Bronchial epithelial cell (primary cell): ENCODE data around the gene CIT. TPM values are rescaled to one million over a fixed set of nuclear protein-coding genes. Genes with fewer than 3 reads are reported as not detected.
A peak's percentile ranks its signal among the peaks of the same experiment; 100 is the strongest.

Source experiments
- DNase-seq: peaks from one replicate; pipeline ENCODE4 v3.0.0-alpha.2; 2010; ENCODE audit warnings: low read depth
- FAIRE-seq: peaks from 2 replicates; lab custom pipeline; 2011; peaks lifted over from hg19 to GRCh38; lab: Jason Lieb, UNC
- H3K27me3 ChIP-seq: 2 replicates; pipeline ENCODE4 v1.5.1; 2011; ENCODE audit warnings: low read length; ENCODE audit not compliant: control insufficient read depth, insufficient read depth
- H3K36me3 ChIP-seq: 2 replicates; pipeline ENCODE4 v1.5.1; 2011; ENCODE audit warnings: low read length; ENCODE audit not compliant: control insufficient read depth, insufficient read depth
- H3K4me3 ChIP-seq: 2 replicates; pipeline ENCODE4 v1.5.1; 2011; ENCODE audit warnings: mild to moderate bottlenecking, low read depth, low read length, control low read depth
- total RNA-seq: library from RNA; depleted of rRNA; stranded (reverse); fragments of >200 nt; gene quantifications from 2 replicates; pipeline ENCODE4 v1.2.1, GENCODE V29; 2014
- TF ChIP-seq, protein P1 (sequence below): IDR thresholded peaks from 2 replicates; pipeline ENCODE4 v1.5.1; 2011; ENCODE audit warnings: mild to moderate bottlenecking, moderate library complexity, low read length, control low read depth, inconsistent platforms; ENCODE audit not compliant: insufficient read depth, severe bottlenecking

The CIT gene, protein sequence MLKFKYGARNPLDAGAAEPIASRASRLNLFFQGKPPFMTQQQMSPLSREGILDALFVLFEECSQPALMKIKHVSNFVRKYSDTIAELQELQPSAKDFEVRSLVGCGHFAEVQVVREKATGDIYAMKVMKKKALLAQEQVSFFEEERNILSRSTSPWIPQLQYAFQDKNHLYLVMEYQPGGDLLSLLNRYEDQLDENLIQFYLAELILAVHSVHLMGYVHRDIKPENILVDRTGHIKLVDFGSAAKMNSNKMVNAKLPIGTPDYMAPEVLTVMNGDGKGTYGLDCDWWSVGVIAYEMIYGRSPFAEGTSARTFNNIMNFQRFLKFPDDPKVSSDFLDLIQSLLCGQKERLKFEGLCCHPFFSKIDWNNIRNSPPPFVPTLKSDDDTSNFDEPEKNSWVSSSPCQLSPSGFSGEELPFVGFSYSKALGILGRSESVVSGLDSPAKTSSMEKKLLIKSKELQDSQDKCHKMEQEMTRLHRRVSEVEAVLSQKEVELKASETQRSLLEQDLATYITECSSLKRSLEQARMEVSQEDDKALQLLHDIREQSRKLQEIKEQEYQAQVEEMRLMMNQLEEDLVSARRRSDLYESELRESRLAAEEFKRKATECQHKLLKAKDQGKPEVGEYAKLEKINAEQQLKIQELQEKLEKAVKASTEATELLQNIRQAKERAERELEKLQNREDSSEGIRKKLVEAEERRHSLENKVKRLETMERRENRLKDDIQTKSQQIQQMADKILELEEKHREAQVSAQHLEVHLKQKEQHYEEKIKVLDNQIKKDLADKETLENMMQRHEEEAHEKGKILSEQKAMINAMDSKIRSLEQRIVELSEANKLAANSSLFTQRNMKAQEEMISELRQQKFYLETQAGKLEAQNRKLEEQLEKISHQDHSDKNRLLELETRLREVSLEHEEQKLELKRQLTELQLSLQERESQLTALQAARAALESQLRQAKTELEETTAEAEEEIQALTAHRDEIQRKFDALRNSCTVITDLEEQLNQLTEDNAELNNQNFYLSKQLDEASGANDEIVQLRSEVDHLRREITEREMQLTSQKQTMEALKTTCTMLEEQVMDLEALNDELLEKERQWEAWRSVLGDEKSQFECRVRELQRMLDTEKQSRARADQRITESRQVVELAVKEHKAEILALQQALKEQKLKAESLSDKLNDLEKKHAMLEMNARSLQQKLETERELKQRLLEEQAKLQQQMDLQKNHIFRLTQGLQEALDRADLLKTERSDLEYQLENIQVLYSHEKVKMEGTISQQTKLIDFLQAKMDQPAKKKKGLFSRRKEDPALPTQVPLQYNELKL (N-terminal part only)
- 0.79 and 0.90 TPM in 2 replicates for total RNA-seq

DNA sequence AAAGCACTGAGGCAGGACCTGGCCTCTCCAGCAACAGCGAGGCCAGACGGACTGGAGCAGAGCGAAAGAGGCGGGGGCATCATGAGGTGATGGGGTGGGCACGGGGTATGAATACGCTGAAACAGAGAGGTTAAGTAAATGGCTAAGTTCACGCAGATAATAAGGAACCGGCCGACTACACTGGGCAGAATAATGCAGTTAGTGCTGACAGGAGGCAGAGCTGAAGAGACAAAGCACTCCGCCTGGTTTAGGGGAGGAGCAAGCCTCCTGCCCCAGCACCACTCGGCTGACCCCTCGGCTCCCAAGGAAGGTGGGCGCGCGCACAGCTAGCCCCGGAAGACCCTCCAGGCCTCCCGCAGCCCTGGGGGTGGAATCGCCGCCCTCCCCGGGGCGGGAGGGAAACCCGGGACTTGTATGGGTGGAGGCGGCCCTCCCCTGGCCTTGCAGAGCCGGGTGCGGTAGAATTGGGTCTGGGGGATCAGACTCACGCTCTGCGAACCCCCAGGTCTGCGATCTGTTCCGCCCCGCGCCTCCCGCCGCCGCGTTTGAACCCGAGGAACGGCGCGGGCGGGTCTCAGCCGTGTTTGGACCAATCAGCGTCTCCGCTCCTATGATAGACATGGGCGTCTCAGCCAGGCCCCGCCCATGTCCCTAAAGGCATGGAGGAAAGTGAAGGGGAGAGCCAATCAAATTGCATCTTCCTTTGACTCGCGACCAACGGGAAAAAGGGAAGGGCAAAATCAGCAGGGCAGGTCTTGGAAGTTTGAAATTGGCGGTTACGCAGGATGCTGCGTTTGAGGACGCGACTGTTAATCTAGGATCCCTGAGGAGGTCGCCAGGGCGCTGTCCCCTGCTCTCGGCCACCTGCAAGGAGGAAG, at the start of gene CIT:
Gene CIT, minus strand, starts transcription at position 560 of the 878 bp plus-strand sequence. CDS start 1,152 bp downstream, outside the sequence.
- TF ChIP-seq, protein P1, sequence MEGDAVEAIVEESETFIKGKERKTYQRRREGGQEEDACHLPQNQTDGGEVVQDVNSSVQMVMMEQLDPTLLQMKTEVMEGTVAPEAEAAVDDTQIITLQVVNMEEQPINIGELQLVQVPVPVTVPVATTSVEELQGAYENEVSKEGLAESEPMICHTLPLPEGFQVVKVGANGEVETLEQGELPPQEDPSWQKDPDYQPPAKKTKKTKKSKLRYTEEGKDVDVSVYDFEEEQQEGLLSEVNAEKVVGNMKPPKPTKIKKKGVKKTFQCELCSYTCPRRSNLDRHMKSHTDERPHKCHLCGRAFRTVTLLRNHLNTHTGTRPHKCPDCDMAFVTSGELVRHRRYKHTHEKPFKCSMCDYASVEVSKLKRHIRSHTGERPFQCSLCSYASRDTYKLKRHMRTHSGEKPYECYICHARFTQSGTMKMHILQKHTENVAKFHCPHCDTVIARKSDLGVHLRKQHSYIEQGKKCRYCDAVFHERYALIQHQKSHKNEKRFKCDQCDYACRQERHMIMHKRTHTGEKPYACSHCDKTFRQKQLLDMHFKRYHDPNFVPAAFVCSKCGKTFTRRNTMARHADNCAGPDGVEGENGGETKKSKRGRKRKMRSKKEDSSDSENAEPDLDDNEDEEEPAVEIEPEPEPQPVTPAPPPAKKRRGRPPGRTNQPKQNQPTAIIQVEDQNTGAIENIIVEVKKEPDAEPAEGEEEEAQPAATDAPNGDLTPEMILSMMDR: no peak
- FAIRE-seq: no peak
- peak within 1 kb of the TSS; percentile 74 for H3K4me3 ChIP-seq
- peak; percentile 92 for DNase-seq
- no peaks in the 10 kb centered on the region for H3K27me3 ChIP-seq
- H3K36me3 ChIP-seq: no peaks in the 10 kb centered on the region

DNA sequence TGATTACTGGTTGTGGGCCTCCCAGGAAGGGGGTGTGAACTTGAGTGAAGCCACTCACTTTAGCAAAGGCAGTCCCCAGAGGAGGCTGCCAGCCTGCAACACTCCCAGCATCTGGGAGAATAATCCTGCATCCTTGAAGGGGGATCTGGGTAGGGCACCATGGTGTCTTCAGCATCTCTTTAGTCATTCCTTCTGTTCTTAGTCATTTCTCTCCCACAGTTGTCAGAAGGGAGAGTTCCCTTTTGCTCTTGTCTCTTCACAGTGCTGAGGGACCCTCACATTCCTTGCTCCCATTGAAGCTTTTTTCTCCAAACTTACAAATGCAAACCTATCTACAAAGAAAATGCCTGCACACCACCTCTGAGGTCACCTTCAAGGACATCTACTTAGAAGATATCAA, 48.1 kb upstream of the CIT start:
- no peak overlapping the region for H3K4me3 ChIP-seq
- TF ChIP-seq, protein P1: no peak
- no peak for DNase-seq

DNA sequence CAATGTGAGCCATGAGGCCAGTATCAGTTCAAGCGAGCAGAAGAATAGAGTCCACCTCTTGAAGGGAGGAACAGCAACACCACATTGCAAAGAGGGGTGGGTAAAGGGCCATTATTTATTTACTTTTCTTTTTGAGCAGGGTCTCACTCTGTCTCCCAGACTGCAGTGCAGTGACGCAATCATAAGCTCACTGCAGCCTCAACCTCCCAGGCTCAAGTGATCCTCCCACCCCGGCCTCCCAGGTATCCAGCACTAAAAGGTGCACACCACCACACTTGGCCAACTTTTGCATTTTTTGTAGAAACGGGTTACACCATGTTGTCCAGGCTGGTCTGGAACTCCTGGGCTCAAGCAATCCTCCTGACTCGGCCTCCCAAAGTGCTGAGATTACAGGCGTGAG, 42.9 kb upstream of the CIT start:
- FAIRE-seq (no peak), DNase-seq (no peak)
- no peak overlapping the region for H3K4me3 ChIP-seq
- no peaks in the 10 kb centered on the region for H3K36me3 ChIP-seq
- no peaks in the 10 kb centered on the region for H3K27me3 ChIP-seq
- TF ChIP-seq, protein P1: no peak

More for the DNA sequence above, 48.1 kb upstream of the CIT start:
- no peaks in the 10 kb centered on the region for H3K36me3 ChIP-seq
- no peak for FAIRE-seq
- H3K27me3 ChIP-seq: no peaks in the 10 kb centered on the region

DNA sequence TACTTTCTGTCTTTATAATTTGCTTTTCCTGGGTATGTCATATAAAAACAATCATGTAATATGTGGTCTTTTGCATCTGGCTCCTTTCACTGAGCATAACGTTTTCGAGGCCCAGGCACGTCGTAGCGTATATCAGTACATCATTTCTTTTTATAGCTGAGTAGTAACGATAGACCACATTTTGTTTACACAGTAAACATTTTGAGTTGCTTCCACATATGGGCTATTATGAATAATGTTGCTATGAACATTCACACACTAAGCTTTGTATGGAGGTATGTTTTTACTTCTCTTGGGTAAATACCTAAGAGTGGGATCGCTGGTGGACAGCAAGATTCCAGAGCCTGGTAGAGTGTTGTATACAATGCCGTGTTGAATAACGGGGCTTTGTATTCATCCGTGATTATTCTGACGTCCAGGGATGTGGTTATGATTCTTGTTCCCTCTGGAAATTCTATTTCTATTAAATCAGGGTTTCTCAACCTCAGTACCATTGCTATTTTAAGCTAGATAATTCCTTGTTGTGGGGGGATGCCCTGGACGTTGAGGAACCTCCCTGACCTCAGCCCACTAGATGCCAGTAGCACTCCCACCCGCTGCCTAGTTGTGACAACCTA, 38.9 kb upstream of the CIT start:
- FAIRE-seq: no peak
- DNase-seq: no peak

More for the DNA sequence above, 38.9 kb upstream of the CIT start:
- TF ChIP-seq, protein P1: no peak
- no peaks in the 10 kb centered on the region for H3K27me3 ChIP-seq
- no peaks in the 10 kb centered on the region for H3K36me3 ChIP-seq
- H3K4me3 ChIP-seq: no peak overlapping the region
